HG03135 (cell line): Measurements from ENCODE around the gene CEP112.

Experiments used
- ATAC-seq: cut with Tn5 transposase; IDR thresholded peaks from one replicate; pipeline ENCODE4 v1.9.1; 2021; ENCODE audit warnings: mild to moderate bottlenecking, moderate library complexity; ENCODE audit not compliant: unreplicated experiment

CEP112 gene

GRCh38 chr17:65936013-65936412 is 255.9 kb downstream of the CEP112 start:
- ATAC-seq = no peak

- ATAC-seq = no peak
Measured at GRCh38 chr17:65933290-65933689, 258.6 kb downstream of the CEP112 start.

- ATAC-seq = no peak
Measured at GRCh38 chr17:65931246-65932149, 260.4 kb downstream of the CEP112 start.

GRCh38 chr17:65930140-65930730 is 261.7 kb downstream of the CEP112 start:
- ATAC-seq = no peak

GRCh38 chr17:65926599-65926998 is 265.3 kb downstream of the CEP112 start:
- ATAC-seq = no peak

- no peak for ATAC-seq
Measured at GRCh38 chr17:65925606-65926307, 266.2 kb downstream of the CEP112 start.

GRCh38 chr17:65920996-65921395 is 270.9 kb downstream of the CEP112 start:
- no peak for ATAC-seq

GRCh38 chr17:65918916-65919315 is 273.0 kb downstream of the CEP112 start:
- no peak for ATAC-seq

- ATAC-seq = no peak
Measured at GRCh38 chr17:65918500-65918899, 273.4 kb downstream of the CEP112 start.

- no peak for ATAC-seq
Measured at GRCh38 chr17:65917560-65917959, 274.4 kb downstream of the CEP112 start.

- no peak for ATAC-seq
Measured at GRCh38 chr17:65916425-65916824, 275.5 kb downstream of the CEP112 start.

- peak; percentile 97 for ATAC-seq
Measured at GRCh38 chr17:65914784-65915342, 277.1 kb downstream of the CEP112 start.

- no peak for ATAC-seq
Measured at GRCh38 chr17:65913326-65913850, 278.5 kb downstream of the CEP112 start.

GRCh38 chr17:65910836-65911235 is 281.1 kb downstream of the CEP112 start:
- ATAC-seq = no peak

GRCh38 chr17:65902831-65903522 is 289.0 kb downstream of the CEP112 start:
- no peak for ATAC-seq

- no peak for ATAC-seq
Measured at GRCh38 chr17:65902155-65902554, 289.8 kb downstream of the CEP112 start.

GRCh38 chr17:65901394-65901793 is 290.5 kb downstream of the CEP112 start:
- no peak for ATAC-seq

- ATAC-seq = no peak
Measured at GRCh38 chr17:65900216-65900615, 291.7 kb downstream of the CEP112 start.

GRCh38 chr17:65898651-65899050 is 293.3 kb downstream of the CEP112 start:
- no peak for ATAC-seq

GRCh38 chr17:65896889-65897288 is 295.0 kb downstream of the CEP112 start:
- ATAC-seq = no peak

- ATAC-seq = no peak
Measured at GRCh38 chr17:65895969-65896368, 296.0 kb downstream of the CEP112 start.
